Progenitor cell of endocrine pancreas (in vitro differentiated cells): ENCODE measurements around the gene SYT8. TPM values are rescaled to one million over a fixed set of nuclear protein-coding genes. Genes with fewer than 3 reads are reported as not detected.
"Not testable (repeated sequence)": the region's sequence is repeated elsewhere in the genome, so short reads cannot be mapped to it uniquely, and the experiment has no call there.

ENCODE experiments used
- DNase-seq: peaks from one replicate; pipeline ENCODE4 v3.0.0; 2021; ENCODE audit warnings: low spot score; ENCODE audit not compliant: unreplicated experiment
- H3K27ac Mint-ChIP-seq: 2 replicates; pipeline ENCODE4 v1.8.0; 2021; ENCODE audit warnings: mild to moderate bottlenecking, moderate library complexity, mixed read lengths
- H3K27me3 Mint-ChIP-seq: 2 replicates; pipeline ENCODE4 v1.8.0; 2021; ENCODE audit warnings: mixed read lengths
- H3K36me3 Mint-ChIP-seq: 2 replicates; pipeline ENCODE4 v1.8.0; 2022; ENCODE audit warnings: mixed read lengths; ENCODE audit not compliant: insufficient read depth
- H3K4me1 Mint-ChIP-seq: 2 replicates; pipeline ENCODE4 v1.8.0; 2021; ENCODE audit warnings: low read depth, mixed read lengths
- H3K4me3 Mint-ChIP-seq: 2 replicates; pipeline ENCODE4 v1.8.0; 2021; ENCODE audit warnings: low read depth, mild to moderate bottlenecking, moderate library complexity, mixed read lengths
- H3K9me3 Mint-ChIP-seq: 2 replicates; pipeline ENCODE4 v1.8.0; 2021; ENCODE audit warnings: low read depth, mixed read lengths
- CTCF ChIP-seq: fragments of 200-600 bp; sonication (generic); IDR thresholded peaks from one replicate; pipeline ENCODE4 v1.5.0; 2021; ENCODE audit warnings: antibody characterized with exemption, mild to moderate bottlenecking; ENCODE audit not compliant: unreplicated experiment
- total RNA-seq: library from RNA; stranded (reverse); gene quantifications from 2 replicates; pipeline ENCODE4 v1.2.1, GENCODE V29; 2021

SYT8 gene
- total RNA-seq, 1 donor from 2014 or later, result 1.5 TPM

- Mint-ChIP-seq H3K4me1 (no peaks in the 10 kb centered on the region), H3K36me3 (no peaks in the 10 kb centered on the region), H3K27me3 (peaks cover 24% of the 10 kb centered on the region), H3K27ac (no peak overlapping the region), H3K4me3 (no peak overlapping the region), H3K9me3 (no peaks in the 10 kb centered on the region)
- TF ChIP-seq CTCF, result no peak
- DNase-seq, result no peak
Observed at GRCh38 chr11:1870326-1870696, 35.5 kb downstream of the SYT8 start.

- H3K9me3 Mint-ChIP-seq, result no peaks in the 10 kb centered on the region
- no peak overlapping the region for H3K4me3 Mint-ChIP-seq
- no peaks in the 10 kb centered on the region for H3K36me3 Mint-ChIP-seq
- no peak for TF ChIP-seq CTCF
- no peaks in the 10 kb centered on the region for H3K4me1 Mint-ChIP-seq
- DNase-seq, result no peak
- no peak overlapping the region for H3K27ac Mint-ChIP-seq
- peaks cover 23% of the 10 kb centered on the region for H3K27me3 Mint-ChIP-seq
Observed at GRCh38 chr11:1870721-1871466, 36.1 kb downstream of the SYT8 start.

GRCh38 chr11:1871531-1871930 is 36.7 kb downstream of the SYT8 start:
- H3K4me1 Mint-ChIP-seq, result no peaks in the 10 kb centered on the region
- H3K9me3 Mint-ChIP-seq, result no peaks in the 10 kb centered on the region
- DNase-seq, result no peak
- H3K4me3 Mint-ChIP-seq, result no peak overlapping the region
- peaks cover 23% of the 10 kb centered on the region for H3K27me3 Mint-ChIP-seq
- H3K27ac Mint-ChIP-seq, result no peak overlapping the region
- no peaks in the 10 kb centered on the region for H3K36me3 Mint-ChIP-seq
- TF ChIP-seq CTCF, result no peak

DNA sequence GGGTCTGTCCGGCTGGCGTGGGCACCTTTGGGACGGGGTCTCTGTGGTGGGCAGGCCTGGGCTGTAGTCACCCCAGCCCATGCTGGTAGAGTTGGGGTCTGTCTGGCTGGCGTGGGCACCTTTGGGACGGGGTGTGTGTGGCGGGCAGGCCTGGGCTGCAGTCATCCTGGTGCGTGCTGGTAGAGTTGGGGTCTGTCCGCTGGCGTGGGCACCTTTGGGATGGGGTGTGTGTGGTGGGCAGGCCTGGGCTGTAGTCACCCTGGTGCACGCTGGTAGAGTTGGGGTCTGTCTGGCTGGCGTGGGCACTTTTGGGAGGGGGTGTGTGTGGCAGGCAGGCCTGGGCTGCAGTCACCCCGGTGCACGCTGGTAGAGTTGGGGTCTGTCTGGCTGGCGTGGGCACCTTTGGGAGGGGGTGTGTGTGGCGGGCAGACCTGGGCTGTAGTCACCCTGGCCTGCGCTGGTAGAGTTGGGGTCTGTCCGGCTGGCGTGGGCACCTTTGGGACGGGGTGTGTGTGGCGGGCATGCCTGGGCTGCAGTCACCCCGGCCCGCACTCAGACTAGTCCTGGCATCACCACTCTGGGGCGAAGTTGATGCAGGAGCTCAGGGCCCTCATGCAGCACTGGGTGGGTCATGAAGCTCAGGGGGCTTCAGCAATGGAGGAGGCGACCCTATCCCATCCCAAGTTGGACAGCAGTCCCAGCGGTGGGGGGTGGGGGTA is 37.6 kb downstream of the SYT8 start:
- TF ChIP-seq CTCF, result no peak
- DNase-seq, result no peak
- no peak overlapping the region for H3K27ac Mint-ChIP-seq
- H3K36me3 Mint-ChIP-seq, result no peaks in the 10 kb centered on the region
- no peak overlapping the region for H3K4me3 Mint-ChIP-seq
- H3K27me3 Mint-ChIP-seq, result peaks cover 23% of the 10 kb centered on the region
- no peaks in the 10 kb centered on the region for H3K4me1 Mint-ChIP-seq
- H3K9me3 Mint-ChIP-seq, result no peaks in the 10 kb centered on the region

- H3K27me3 Mint-ChIP-seq, result peaks cover 23% of the 10 kb centered on the region
- no peak overlapping the region for H3K27ac Mint-ChIP-seq
- H3K36me3 Mint-ChIP-seq, result no peaks in the 10 kb centered on the region
- H3K9me3 Mint-ChIP-seq, result no peaks in the 10 kb centered on the region
- no peaks in the 10 kb centered on the region for H3K4me1 Mint-ChIP-seq
- TF ChIP-seq CTCF, result no peak
- no peak overlapping the region for H3K4me3 Mint-ChIP-seq
- DNase-seq, result no peak
Observed at GRCh38 chr11:1873048-1873812, 38.4 kb downstream of the SYT8 start.

GRCh38 chr11:1873813-1874150 is 39.0 kb downstream of the SYT8 start:
- H3K27ac Mint-ChIP-seq, DNase-seq, H3K4me3 Mint-ChIP-seq, H3K9me3 Mint-ChIP-seq, H3K4me1 Mint-ChIP-seq, H3K36me3 Mint-ChIP-seq: not testable (repeated sequence)
- peaks cover 23% of the 10 kb centered on the region for H3K27me3 Mint-ChIP-seq

DNA sequence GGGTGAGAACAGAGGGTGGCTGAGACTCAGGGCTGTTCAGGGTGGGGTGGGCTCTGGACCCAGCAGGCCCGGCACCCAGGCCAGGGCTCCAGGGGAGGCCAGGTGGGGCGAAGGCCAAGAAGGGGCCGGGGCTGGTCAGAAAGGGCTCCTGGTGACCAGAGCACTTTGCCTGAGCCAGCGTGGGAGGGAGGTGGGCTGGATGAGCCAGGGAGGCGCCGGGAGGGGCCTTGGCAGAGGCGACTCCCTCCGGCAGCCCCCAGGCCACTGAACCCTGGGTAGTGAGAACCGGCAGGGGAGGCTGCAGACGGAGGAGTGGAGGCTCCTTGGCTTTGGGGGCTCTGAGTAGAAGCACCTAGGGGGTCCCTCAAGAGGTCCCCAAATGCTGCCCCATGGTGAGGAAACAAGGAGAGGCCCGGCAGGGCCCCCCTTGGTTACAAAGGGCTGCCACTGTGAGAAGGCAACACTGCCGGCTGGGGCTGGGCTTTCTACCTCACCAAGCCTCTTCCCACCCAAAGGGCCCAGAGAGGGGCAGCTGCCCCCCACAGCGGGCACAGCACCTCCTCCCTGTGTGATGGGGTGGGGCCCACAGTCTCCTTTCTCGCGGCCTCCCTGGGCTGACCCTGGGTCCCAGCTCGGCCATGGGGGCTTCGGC is 39.8 kb downstream of the SYT8 start:
- H3K4me3 Mint-ChIP-seq, DNase-seq, H3K9me3 Mint-ChIP-seq, H3K4me1 Mint-ChIP-seq, H3K36me3 Mint-ChIP-seq, H3K27ac Mint-ChIP-seq: not testable (repeated sequence)
- H3K27me3 Mint-ChIP-seq, result peaks cover 16% of the 10 kb centered on the region
